Neural cell (in vitro differentiated cells): ENCODE results near the gene BORCS5.

Experiments
- CTCF ChIP-seq: fragments of 450-650 bp; IDR thresholded peaks from 2 replicates; pipeline ENCODE4 v1.5.1; 2014; ENCODE audit warnings: antibody characterized with exemption, mild to moderate bottlenecking, moderate library complexity; ENCODE audit not compliant: poor library complexity, severe bottlenecking
- MXI1 ChIP-seq: fragments of 450-650 bp; conservative IDR thresholded peaks from 2 replicates; pipeline ENCODE4 v1.6.1; 2014; ENCODE audit warnings: antibody characterized with exemption, mild to moderate bottlenecking; ENCODE audit not compliant: poor library complexity, severe bottlenecking
- POLR2AphosphoS5 ChIP-seq: IDR thresholded peaks from 2 replicates; pipeline ENCODE4 v1.6.1; 2012

GRCh38 chr12:12406762-12407161 is 49.9 kb downstream of the BORCS5 start:
- TF ChIP-seq MXI1 = no peak
- TF ChIP-seq CTCF = no peak
- TF ChIP-seq POLR2AphosphoS5 = no peak
